C4-2B (cell line): ENCODE results near the gene CCDC194.

Experiments used
- CTCF ChIP-seq: fragments of 450-650 bp; conservative IDR thresholded peaks from 2 replicates; pipeline ENCODE4 v1.5.1; 2017; ENCODE audit warnings: mild to moderate bottlenecking
- ZFX ChIP-seq: fragments of 450-650 bp; IDR thresholded peaks from 2 replicates; pipeline ENCODE4 v1.6.1; 2017

- TF ChIP-seq CTCF: no peak
- no peak for TF ChIP-seq ZFX
Measured at GRCh38 chr19:17404015-17404414, 10.0 kb upstream of the CCDC194 start.
